Tongue (tissue), 2 donors: Measurements from ENCODE around the gene SART3. TPM values are rescaled to one million over a fixed set of nuclear protein-coding genes. Genes with fewer than 3 reads are reported as not detected.
"Not testable (repeated sequence)": the region's sequence is repeated elsewhere in the genome, so short reads cannot be mapped to it uniquely, and the experiment has no call there.

Experiments used
- DNase-seq: peaks from one replicate; pipeline ENCODE4 v3.0.0-alpha.2; 2015
- total RNA-seq: library from RNA; depleted of rRNA; stranded (reverse); fragments of >200 nt; gene quantifications from one replicate; pipeline ENCODE4 v1.2.3, GENCODE V29; 2014

The SART3 gene
- total RNA-seq, 1 donor from 2014 or later, result 79.1 TPM

DNA sequence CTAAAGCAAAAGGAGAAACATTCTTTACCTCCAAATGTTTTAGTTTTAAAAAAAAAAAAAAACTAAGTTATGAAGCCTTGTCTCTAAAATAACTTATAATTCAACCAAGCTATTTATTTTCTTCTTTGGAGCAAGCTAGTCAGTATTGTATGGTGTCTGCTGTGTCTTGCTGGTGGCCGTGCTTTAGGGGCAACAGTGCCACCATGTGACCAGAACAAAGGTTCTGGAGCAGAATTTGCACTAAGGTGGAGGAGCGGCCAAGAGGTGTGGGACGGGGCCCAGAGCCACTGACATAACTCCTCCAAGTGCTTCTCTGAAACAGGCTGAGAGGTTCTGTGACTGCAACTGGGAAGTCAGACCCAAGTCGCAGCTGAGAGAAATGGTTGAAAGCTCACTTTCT is 41.4 kb downstream of the SART3 start:
- no peak for DNase-seq

DNA sequence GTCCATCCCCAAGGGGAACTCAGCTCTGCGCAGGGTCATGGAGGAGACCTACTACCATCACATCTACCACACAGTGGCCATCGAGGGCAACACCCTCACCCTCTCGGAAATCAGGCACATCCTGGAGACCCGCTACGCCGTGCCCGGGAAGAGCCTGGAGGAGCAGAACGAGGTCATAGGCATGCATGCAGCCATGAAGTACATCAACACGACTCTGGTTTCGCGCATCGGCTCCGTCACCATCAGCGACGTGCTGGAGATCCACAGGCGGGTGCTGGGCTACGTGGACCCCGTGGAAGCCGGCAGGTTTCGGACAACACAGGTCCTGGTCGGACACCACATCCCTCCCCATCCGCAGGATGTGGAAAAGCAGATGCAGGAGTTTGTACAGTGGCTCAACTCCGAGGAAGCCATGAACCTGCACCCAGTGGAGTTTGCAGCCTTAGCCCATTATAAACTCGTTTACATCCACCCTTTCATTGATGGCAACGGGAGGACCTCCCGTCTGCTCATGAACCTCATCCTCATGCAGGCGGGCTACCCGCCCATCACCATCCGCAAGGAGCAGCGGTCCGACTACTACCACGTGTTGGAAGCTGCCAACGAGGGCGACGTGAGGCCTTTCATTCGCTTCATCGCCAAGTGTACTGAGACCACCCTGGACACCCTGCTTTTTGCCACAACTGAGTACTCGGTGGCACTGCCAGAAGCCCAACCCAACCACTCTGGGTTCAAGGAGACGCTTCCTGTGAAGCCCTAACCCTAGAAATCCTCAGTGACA is 42.1 kb downstream of the SART3 start:
- no peak for DNase-seq

DNA sequence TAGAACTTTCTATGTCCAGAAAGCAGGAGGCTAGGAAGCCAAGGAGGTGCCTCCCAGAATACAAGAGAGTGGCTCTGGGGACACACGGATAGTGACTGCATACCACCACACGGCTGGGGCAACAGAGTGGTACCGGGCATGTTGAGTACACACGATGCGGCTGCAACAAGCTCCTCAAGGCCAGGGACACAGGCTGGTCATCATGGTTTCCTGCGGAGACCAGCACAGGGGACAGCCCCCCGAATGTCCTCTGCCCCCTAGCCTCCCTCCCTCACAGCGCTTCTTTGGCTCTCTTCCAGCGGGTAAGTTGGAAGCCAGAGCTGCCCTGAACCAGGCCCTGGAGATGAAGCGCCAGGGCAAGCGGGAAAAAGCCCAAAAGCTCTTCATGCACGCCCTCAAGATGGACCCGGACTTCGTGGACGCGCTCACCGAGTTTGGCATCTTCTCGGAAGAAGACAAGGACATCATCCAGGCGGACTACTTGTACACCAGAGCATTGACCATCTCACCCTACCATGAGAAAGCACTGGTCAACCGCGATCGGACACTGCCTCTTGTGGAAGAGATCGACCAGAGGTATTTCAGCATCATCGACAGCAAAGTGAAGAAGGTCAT is 42.8 kb downstream of the SART3 start:
- DNase-seq, result no peak

DNA sequence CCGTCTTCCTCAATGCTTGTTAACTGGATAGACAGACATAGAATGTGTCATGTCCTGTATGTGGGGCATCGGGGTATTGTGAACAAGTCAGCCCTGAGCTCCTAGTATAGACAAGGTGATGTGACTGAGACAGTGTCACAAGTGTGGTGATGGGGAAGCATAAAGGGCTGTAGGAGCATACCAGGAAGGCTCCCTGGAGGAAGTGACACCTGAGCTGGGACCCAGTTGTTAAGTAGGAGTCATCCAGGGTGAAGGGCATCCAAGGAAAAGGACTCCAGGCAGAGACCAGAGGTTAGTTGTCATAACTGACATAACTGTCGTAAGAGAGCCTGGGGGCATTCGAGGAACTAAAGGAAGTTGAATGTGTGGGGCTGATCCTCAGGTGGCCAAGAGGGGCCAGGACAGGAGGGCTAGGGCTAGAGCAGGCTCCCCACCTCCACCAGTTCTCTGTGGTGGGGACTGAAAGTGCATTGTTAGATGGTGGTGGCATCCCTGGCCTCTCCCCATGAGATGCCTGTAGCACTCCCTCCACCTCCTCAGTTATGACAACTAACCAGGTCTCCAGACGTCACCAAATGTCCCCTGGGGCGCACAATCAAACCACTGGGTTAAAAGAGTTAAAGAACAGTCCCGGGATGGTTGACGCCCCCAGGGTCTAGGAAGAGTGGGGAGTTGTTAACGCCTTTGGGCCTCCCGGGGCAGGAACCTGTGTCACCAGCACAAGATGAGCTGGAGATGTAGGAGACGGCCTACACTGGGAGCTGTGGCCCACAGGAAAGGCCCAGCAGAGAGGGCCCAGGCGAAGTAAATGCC is 43.5 kb downstream of the SART3 start:
- no peak for DNase-seq

DNA sequence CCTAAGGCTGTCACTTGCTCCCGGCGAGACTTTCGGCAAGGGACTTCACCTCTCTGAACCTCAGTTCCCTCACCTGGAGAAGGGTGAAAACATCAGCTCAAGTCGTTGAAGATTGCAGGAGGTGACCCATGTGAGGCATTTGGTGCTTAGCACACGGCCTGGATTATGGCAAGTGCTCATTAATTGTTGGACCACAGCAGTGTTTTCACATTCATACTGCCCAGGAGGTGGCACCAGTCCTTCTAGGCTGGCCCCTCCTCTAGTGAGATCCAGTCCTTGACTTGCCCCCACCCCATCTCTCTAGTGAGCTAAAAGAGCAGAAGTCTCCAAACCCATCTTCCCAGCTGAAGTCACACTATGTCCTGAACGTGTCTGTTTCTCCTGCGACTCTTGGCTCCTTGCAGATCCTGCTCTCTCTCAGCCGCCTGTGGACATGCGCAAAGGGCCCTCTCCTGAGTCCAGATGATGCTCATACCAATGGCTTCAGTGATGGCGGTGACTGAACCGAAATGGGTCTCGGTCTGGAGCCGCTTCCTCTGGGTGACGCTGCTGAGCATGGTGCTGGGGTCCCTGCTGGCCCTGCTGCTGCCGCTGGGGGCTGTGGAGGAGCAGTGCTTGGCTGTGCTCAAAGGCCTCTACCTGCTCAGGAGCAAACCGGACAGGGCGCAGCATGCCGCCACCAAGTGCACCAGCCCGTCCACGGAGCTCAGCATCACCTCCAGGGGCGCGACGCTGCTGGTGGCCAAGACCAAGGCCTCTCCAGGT is 44.3 kb downstream of the SART3 start:
- no peak for DNase-seq

DNA sequence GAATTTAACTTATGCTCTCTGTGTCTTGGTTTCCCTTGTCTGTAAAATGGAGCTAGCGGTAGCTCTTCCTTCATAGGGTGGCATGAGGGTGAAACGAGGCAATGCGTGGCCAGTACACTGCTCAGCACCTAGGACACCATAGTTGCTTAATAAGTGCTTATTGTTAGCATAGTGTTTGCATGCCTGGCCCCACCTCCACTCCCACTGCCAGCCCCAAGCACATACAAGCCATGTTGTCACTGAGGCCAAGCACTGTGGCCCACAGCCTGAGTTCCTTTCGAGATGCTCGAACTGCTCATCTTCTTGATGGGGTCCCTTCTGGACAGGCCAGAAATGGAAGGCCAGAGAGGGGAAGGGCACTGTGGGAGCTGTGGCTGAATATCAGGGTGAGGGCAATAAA is 45.1 kb downstream of the SART3 start:
- no peak for DNase-seq

DNA sequence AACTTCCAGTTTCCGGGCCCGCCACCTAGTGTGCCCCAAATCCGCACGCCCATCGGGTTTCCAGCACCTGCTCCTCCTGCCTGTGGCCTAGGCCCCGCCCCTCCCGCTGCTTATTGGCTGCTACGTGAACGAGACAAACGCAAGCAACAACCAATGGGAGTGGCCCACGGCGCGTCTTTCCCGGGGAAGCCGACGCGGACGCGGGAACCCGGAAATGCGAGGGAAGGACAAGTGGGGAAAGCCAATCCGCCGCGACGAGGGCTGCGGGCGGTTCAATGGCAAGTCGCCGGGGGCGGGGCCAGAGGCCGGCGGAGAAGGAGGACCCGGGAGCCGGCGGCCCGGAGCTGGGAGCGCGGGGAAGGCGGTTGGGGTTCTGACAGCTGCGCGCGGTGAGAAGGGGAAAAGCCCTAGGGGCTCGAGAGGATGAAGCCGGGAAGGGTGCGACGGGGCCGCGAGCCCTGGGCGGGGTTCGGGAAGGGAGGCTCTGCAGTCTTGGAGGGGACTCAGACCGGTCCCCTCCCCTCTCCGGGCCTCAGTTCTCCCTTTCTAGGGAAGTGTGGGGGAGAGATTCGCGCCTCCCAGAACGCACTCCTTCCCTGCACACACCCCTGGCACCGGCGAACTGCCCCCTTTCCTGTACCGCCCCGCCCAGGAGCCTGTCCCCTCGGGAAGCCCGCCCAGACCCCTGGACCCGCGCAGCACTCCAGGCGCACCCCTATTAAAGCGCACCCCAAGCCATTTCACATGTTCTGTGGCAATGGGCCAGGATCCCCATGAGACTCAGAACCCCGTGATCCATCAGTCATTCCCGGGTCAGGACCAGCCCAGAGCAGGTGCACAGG is 45.8 kb downstream of the SART3 start, which contains the start of gene FICD:
FICD (plus strand) TSS at position 305 of the 842 bp plus-strand sequence. CDS start 1,696 bp downstream, outside the sequence.
- peak; percentile 100 for DNase-seq

DNA sequence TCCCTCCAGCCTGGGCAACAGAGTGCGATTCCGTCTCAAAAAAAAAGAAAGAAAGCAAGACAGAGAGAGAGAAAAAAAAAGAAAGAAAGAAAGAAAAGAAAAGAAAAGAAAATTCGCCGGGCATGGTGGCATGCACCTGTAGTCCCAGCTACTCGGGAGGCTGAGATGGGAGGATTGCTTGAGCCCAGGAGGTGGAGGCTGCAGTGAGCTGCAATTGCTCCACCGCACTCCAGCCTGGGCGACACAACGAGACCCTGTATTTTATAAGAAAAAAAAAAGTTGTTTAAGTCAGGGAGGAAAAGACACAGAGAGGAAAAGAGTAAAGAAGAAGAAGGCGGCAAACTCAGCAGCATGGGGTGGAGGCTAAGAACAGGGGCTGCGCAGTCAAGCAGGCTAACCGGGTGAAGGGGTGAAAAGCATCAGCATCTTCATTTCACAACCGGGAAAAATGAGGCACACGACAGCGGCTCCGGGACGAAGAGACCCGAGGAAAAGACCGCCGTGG is 46.5 kb downstream of the SART3 start:
- no peak for DNase-seq

DNA sequence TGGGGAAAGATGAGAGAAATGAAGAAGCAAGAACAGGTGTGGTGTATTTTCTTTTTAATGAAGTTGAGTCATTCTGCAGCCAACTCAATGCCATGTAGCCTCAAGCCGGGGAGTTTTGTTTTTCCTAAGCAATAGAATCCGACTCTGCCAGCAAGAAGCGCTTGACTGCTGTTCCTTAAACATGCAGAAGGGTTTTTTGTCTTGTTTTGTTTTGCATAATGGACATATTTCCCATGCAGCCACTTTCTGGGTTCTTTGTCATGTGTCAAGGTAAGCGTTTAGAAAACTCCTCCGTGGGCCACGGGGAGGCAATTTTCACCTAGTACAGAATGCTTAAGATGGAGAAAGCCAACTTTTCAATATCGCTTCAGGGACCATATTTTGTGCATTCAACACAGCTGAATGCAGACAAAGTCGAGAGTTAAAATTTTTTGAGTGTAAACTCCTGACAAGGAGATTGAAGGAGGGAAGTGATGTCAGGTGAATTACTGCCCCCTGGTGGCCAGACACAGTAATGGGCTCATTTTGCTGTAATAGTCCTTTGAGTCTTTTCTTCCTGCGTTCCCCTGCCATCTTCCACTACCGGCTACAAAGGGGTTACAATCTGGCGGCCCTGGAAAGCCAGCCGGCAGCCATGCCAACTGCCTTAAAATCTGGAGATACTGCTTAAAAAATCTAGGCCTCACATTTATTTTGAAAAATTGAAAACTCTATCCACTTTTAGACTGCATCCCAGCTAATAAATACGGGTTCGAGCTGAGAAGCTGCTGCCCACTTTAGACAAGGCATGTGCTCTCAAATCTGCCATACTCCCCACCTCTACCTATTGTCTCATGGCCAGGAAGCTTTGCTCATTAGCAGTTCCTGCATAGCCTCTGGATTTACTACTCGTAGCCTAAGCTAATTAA is 49.1 kb downstream of the SART3 start:
- DNase-seq, result peak; percentile 88

DNA sequence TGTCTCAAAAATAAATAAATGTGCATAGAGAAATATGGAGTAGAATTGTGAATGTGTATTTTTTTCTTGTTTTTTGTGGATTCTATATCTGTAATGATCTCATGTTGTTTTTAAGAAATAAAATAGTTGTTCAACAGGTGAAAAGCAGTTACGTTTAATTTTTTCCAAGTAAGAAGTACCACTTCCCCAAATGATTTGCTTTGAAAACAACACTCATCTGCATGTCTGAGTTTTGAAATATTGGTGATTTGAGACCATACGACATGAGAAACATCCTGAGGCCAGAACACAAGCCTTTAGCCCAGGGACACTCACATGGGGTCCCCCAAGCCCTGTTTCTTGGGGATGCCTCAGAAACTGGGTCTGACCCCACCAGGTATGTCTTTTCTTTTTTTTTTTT is 50.1 kb downstream of the SART3 start:
- no peak for DNase-seq

DNA sequence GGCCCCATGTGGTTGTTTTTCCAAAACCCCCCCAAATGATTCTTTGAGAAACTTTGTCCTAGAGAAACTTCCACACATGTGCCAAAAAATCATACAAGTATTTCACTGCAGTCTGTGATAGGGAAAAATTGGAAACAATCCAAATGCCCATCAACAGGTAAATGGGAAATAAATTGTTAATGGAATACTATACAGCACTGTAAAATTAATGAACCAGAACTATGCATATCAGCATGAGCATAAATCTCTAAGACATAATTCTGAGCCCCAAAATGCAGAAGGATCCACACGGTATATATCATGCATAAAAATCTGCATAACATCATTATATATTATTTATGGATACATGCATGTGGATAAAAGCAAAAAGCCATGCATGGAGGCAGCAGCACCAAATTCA is 51.2 kb downstream of the SART3 start:
- DNase-seq, result no peak

DNA sequence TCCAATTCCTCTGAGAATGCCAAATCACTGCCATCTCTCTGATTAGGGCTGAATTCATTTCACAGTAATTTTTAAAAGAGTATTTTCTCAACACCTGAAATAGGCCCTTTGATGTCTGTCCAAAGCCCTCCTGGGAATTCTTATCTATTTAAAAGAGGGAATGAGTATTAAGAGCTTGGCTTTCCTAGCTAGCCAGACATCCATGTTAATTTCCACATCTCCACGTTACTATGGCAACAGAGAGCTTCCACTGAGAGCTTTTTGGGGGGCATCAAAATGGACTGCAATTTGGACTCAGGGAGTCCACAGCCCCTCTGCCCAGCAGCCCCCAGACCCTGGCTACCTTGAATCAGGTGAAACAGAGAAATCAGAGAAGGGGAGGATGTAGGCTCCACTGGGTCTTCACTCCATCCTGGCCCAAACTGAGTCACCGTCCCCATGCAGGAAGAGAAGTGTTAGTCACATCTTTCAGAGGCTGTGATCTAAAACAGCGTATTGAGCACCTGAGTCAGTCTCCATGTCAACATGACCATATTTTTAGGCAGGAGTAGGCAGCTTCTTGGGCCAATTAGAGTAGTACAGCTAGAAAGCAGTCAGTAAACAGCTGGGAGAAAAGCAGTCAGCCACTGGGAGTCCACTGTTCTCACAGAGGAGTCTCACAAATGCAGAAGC is 52.9 kb downstream of the SART3 start:
- DNase-seq, result no peak

DNA sequence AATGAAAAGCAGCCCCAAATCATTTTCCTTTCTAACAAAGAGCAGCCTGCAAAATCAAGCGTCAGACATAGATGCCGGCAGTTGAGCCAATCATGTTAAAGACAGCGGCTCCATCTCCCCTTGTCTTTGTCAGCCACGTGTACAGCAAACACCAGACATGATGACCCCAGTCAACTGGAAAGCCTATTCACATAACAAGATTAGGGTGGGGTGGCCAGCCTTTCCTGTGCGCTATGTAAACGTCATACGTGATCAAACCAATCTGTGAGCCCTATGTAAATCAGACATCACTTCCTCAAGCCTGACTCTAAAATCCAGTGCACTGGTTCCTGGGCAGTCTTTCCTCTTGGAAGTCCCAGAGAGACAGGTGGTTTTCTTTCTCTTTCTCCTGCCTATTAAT is 55.8 kb downstream of the SART3 start:
- DNase-seq, result no peak

DNA sequence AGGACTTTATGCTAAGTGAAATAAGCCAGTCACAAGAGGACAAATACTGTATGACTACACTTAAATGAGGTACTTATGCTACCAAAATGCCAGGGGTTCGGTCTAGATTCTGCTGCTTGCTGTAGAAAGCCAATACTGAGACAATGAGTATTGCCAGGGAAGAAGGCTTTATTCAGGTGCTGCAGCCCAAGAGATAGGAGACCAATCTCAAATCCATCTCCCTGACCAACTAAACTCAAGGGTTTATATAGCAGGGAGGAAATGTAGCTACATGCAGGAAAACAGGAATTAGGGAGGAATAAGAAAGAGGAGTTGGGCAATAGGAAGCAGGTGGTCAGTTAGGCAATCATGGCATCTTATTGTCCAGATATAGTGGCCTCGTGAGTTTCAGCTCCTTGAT is 58.1 kb downstream of the SART3 start:
- DNase-seq, result no peak

DNA sequence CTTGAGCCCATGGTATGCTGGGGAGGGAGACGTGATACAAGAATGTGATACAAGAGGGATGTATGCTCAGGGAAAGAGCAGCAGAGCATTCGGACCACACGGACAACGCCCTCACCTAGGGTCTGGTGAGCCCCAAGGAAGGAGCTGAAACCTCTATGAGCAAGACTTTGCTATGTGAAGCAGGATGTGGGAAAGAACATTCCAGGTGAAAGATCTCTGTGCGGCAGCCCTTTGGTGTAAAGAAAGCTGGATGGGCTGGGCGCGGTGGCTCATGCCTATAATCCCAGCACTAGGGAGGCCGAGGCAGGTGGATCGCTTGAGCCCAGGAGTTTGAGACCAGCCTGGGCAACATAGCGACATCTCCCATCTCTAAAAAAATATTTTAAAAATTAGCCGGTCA is 62.8 kb downstream of the SART3 start:
- DNase-seq, result no peak

DNA sequence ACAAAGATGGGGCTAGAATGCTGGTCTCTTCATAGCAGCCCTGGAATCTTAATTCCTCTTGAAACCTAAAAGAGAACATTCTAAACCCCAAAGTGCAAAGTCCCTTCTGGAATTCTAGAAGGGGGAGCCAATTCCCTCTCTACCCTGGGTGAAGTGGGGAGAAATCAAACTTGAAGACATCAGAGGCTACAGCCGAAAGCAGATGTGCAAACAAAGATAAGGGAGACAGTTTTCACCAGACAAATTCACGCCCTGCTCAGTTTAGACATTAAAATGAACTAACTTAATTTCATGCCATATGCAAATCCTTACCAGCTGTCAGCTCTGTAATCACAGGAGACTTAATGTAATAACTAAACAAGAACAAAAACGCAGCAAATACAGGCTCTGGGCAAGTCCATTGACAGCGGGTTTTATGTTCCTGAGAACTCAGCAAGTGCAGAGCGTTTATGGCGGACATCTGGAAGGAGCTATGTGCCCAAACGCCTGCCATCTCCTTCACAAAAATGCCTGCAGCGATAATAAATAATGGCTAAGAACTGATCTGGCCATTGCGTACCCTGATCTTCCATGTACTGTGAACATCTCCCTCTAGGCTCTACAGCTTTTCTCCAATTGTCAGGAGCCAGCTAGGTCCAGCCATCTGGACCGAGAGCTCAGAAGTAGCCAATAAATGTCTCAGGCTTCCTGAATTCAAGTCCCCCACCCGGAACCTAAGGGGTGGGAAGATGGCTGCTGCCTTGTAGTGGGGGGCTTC is 65.0 kb downstream of the SART3 start:
- no peak for DNase-seq

DNA sequence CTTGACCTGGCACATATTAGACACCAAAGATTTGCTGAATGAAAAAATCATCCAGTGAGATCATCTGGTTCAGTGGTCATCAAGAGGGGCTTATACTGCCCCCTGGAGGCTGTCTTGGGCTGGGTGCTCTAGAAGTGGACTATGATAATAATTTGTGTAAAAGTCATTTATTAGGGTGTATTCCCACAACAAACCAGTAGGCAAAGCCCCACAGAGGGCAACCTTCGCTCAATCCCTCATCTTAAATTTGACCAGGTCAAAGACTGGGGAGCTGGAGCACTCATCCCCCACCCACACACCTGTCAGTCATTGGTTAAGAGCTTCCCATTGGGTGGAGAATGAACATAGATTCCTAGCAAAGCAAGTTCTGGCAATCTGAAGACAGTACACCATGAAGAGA is 65.9 kb downstream of the SART3 start:
- peak; percentile 31 for DNase-seq

DNA sequence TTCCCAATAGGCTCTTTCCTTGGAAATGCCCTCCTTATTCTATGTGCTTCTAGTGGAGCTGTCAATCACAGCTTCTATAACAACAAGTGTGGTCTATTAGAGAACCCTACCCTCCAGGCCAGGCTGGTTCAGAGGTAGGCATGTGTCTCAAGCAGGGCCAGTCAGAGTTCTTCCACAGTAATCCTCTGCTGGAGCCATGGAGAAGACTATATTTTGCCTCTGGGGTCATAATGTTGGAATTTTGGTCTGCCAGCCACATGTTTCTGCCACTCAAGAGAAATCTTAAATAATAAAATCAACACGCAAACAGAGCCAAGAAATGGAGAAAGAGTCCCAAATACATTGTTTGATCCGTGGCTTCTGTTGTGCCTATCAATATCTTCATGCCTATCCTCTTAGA is 69.7 kb downstream of the SART3 start:
- DNase-seq, result no peak

DNA sequence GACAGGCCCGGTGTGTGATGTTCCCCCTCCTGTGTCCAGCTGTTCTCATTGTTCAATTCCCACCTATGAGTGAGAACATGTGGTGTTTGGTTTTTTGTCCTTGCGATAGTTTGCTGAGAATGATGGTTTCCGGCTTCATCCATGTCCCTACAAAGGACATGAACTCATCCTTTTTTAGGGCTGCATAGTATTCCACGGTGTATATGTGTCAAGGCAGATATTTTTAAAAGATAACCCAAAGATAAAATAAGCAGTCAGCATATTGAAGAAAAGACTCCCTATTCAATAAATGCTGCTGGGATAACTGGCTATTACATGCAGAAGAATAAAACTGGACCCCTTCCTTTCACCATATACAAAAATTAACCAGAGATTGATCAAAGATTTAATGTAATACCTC is 73.9 kb downstream of the SART3 start:
- DNase-seq, result not testable (repeated sequence)
